GM18951 (cell line): ENCODE data around the gene INPP5A.

Experiments
- POLR2A ChIP-seq: IDR thresholded peaks from 4 replicates; pipeline ENCODE4 v1.6.1; 2011; ENCODE audit warnings: mild to moderate bottlenecking; ENCODE audit not compliant: insufficient read length, insufficient read depth; ENCODE audit errors: extremely low read depth
- in situ Hi-C: fragments of 300-500 bp; cut with MboI; formaldehyde crosslinking; loops from one replicate; pipeline ENCODE4 v1.12.0; 2022; ENCODE audit warnings: low sequenced_read_pairs, mixed read lengths, inconsistent platforms; ENCODE audit not compliant: unreplicated experiment

INPP5A gene

GRCh38 chr10:132539894-132540293 lies 2.3 kb downstream of the INPP5A start:
- no peak for TF ChIP-seq POLR2A
- in situ Hi-C loops: no loop called here

- TF ChIP-seq POLR2A: no peak
- in situ Hi-C loops: no loop called here
Measured at GRCh38 chr10:132540456-132540855, 2.9 kb downstream of the INPP5A start.

GRCh38 chr10:132541129-132541528 lies 3.5 kb downstream of the INPP5A start:
- TF ChIP-seq POLR2A: no peak
- in situ Hi-C loops: no loop called here

- TF ChIP-seq POLR2A: no peak
Measured at GRCh38 chr10:132541601-132542011, 4.0 kb downstream of the INPP5A start.

GRCh38 chr10:132542086-132542775 lies 4.6 kb downstream of the INPP5A start:
- TF ChIP-seq POLR2A: no peak
- in situ Hi-C loops: no loop called here

More at GRCh38 chr10:132541601-132542011, 4.0 kb downstream of the INPP5A start:
- in situ Hi-C loops: no loop called here

GRCh38 chr10:132542819-132543218 lies 5.2 kb downstream of the INPP5A start:
- in situ Hi-C loops: no loop called here

GRCh38 chr10:132543916-132544743 lies 6.5 kb downstream of the INPP5A start:
- no peak for TF ChIP-seq POLR2A
- in situ Hi-C loops: no loop called here

More at GRCh38 chr10:132542819-132543218, 5.2 kb downstream of the INPP5A start:
- TF ChIP-seq POLR2A: no peak

- no peak for TF ChIP-seq POLR2A
- in situ Hi-C loops: no loop called here
Measured at GRCh38 chr10:132544744-132545658, 7.4 kb downstream of the INPP5A start.

- in situ Hi-C loops: no loop called here
Measured at GRCh38 chr10:132545659-132546367, 8.2 kb downstream of the INPP5A start.

GRCh38 chr10:132546567-132547420 lies 9.2 kb downstream of the INPP5A start:
- TF ChIP-seq POLR2A: no peak
- in situ Hi-C loops: no loop called here

More at GRCh38 chr10:132545659-132546367, 8.2 kb downstream of the INPP5A start:
- TF ChIP-seq POLR2A: no peak

GRCh38 chr10:132547421-132547861 lies 9.9 kb downstream of the INPP5A start:
- in situ Hi-C loops: no loop called here
- no peak for TF ChIP-seq POLR2A
